GM19023 (cell line): ENCODE measurements around the gene SPTA1.
"Not testable (repeated sequence)": the region's sequence is repeated elsewhere in the genome, so short reads cannot be mapped to it uniquely, and the experiment has no call there.

ENCODE experiments used
- ATAC-seq: cut with Tn5 transposase; IDR thresholded peaks from one replicate; pipeline ENCODE4 v1.9.1; 2021; ENCODE audit warnings: mild to moderate bottlenecking, moderate library complexity; ENCODE audit not compliant: unreplicated experiment

Gene SPTA1

DNA sequence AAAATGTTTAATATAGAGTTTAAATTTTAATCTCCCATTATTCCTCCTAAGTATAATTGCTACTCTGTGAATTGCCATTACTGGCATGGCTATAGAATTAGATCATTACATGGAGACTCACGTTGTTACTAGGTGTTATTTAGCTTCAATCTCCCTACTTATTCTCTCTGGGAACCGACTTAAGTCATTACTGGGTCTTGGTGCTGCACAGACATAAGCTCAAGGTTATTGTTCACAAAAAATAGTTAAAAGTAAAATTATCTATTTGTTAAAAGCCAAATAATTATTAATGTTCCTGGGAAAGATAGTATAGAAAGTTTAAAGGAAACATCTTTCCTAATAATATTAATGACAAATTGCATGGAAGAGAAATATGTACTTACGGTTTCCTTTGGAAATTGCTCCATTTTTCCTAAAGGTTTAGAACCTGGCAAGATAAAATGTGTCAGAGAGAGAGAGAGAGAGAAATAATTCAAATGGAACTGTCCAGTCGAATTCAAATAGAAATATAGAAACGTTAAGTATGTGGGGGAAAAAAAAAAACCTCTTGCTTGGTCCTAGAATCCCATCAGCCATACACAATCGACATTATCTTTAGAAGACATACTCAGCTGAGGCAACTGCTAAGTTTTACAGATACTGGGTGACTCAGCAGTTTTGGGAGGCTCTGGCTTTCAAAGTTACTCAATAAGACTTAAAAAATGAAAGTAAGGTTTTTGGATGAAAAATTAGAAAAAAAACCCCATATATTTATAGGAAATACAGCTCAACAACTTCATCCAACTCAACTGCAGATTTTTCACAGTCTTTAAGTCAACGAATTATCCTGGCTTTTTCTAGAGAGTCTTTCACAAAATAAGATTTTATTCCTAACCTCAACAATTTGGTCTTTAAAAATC, at the start of gene SPTA1:
Gene SPTA1, minus strand, starts transcription at position 605 of the 899 bp plus-strand sequence. Its CDS starts 198 bp downstream, at position 407.
- ATAC-seq: no peak

- no peak for ATAC-seq
These were observed 49.3 kb upstream of the SPTA1 start for GRCh38 chr1:158735848-158736247.

DNA sequence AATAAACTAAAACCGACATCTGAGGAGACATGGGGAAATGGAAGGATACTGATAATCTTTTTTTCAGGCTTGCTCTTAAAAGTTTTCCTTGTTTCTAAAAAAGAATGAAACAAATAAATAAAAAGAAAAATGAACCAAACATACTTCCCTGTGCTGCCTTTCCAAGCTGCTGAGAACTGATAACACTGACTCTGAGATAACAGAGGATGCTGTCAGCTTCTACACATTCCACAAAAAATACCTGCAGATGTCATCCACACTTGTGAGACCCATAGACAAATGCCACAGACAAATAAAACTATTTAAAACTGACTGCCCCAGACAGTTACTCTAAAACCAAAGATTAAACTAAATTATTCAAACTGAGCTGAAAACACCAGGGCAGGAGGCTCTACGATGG, 46.0 kb upstream of the SPTA1 start:
- no peak for ATAC-seq

GRCh38 chr1:158731707-158732106, 45.2 kb upstream of the SPTA1 start:
- no peak for ATAC-seq

DNA sequence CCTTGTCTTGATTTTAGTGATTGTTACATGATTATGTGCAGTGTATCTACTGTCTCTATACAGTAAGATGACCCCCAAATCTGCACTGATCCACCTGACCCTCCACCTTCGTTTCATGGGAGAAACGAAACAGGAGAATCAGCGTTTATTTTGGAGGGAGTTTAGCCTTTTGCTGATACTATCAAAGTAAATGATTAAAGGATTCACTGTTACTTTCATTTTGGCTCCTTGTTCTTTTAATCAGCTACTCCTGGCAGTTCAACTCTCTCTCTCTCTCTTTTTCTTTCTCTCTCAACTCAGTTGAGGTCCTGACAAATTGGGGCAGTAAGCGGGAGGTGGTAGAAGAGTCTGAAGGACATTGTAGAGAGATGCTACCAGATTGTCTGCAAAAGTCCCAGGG, 43.9 kb upstream of the SPTA1 start:
- ATAC-seq: no peak

GRCh38 chr1:158728510-158729225, 42.2 kb upstream of the SPTA1 start:
- ATAC-seq: no peak

DNA sequence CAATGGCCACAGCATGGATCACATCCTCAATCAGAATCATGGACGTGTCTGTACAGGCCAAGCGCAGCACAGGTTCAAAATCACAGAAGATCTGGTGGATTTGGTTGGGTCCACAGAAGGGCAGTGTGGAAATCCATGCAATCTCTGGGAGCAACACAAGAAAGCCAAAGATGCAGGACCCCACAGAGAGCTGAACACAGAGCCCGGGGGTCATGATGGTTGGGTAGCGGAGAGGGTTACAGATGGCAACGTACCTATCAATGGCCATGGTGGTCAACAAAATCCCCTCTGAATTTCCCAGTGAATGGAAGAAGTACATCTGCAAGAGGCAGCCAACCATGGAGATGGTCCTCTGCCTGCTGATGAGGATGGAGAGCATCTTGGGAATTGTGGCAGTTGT, 37.9 kb upstream of the SPTA1 start:
- no peak for ATAC-seq

- ATAC-seq: no peak
These were observed 34.1 kb upstream of the SPTA1 start, which contains the start of gene OR6K3 for GRCh38 chr1:158720620-158721019. OR6K3 (minus strand) TSS chr1:158720720; CDS start chr1:158718115, 2,605 bp downstream.

DNA sequence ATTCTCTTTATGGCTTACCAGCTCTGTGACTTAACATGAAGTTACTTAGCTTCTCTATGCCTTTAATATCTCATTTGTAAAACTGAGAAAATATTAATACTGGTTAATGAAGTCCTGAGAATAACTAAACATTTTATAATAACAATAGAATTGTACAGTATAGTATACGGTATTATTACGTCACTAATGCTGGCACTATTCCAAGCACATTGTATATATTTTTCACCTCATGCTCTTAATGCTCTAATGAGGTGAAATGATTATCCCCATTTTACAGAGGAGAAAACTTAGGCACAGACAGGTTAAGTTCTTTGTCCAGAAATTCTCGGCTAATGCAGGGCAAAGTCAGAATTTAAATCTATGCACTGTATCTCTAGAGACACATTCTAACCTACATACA, 33.1 kb upstream of the SPTA1 start:
- no peak for ATAC-seq

DNA sequence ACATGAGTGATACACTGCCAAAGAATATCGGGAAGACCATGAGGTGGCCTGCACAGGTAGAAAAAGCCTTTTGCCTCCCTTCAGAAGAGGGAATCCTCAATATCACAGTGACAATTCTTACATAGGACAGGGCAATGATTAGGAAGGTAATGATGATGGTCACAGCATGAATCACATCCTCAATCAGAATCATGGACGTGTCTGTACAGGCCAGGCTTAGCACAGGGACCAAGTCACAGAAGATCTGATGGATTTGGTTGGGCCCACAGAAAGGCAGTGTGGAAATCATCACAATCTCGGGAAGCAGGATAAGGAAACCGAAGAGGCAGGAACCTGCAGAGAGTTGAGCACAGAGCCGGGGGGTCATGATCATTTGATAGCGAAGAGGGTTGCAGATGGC, 30.8 kb upstream of the SPTA1 start:
- ATAC-seq: no peak

DNA sequence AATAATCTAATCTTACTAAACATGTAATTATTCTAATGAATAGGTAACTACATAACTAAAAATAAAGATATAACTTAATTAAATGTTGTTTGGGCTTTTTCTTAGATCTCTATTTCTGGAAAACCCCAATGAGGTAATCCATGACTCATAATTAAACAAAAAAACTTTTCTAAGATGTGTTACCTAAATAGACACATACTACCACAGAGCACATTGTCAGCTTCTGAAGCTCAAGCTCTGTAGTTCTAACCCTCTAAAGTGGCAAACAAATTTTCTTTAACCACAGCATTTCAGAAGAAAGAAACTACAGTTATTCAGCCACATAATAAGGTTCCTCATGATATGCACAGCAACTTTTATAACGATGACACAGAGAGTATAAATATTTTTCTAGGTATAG, 29.8 kb upstream of the SPTA1 start:
- ATAC-seq: peak; percentile 63

GRCh38 chr1:158714754-158715153, 28.2 kb upstream of the SPTA1 start:
- no peak for ATAC-seq

GRCh38 chr1:158711098-158711497, 24.6 kb upstream of the SPTA1 start:
- no peak for ATAC-seq

- no peak for ATAC-seq
These were observed 19.6 kb upstream of the SPTA1 start for GRCh38 chr1:158706096-158706495.

DNA sequence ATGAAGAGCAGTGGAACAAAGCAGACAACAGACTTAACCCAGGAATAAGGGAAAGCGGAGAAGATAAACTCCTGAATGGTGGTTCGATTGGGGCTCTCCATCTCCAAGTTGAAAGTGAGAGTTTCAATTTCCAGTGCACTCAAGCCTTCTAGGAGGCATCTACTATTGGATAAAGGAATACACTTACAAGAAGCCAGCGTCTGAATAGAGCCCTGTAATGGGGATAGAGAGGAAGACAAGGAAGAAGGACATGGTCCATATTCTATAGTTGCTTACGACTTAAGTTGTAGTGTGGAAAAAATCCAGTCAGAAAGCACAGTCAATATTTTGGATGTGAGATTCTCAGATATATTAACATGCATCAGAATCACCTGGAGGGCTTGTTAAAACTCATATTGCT, 14.0 kb upstream of the SPTA1 start, which contains the start of gene OR6K2:
Gene OR6K2, minus strand, starts transcription at position 101 of the 400 bp plus-strand sequence. Its CDS starts 0 bp downstream, at position 101.
- no peak for ATAC-seq

DNA sequence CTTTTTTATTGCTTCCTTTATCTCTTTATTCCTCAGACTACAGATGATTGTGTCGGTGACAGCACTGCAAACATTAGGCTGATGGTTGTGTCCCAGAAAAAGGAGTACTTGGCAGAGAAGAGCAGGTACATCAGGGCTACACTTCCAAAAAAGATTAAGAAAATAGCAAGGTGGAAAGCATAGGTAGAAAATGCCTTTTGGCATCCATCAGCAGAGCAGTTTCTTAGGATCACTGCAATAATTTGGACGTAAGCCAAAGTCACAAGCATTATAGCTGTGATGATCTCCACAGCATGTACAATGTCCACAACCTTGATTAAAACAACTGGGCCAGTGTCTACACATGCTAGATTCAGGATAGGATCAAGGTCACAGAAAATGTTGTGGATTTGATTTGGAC, 8.1 kb upstream of the SPTA1 start:
- no peak for ATAC-seq

DNA sequence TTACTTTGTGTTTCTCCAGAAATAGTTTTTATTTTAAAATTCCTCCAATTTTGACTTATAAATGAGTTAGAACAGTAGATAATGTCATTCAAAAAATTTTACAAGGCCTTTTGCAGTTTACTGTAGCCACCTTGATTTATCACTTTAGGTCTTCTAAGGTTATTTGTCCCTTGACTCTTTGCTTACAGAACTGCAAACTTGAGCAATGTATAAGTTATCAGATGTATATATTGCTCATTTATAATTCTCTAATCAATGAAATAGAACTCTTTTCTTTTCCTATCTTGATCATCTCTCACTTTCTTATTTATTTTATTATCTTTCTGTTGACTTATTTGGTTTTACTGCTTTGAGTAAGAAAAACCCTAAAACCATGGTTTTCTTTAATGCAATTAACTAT, 5.8 kb upstream of the SPTA1 start:
- ATAC-seq: no peak

DNA sequence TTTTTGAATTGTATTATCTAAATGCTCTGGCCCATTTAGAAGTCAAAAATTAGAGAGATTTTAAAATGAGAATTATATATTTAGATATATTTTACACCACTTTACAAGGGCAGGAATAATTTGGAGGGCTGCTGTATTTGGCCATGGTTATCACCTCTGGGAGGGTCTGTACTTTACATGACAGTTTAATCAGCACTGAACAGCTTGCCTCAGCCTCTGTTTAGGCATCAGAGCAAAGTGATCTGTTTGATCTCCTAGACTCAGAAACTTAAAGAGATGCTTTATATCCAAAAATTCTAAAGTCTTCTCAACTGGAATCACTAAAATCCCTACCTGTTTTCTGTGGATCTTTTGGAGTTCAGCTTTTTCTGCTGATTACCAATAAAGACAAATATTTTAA, 5.4 kb upstream of the SPTA1 start:
- no peak for ATAC-seq

- not testable (repeated sequence) for ATAC-seq
These were observed 4.6 kb upstream of the SPTA1 start for GRCh38 chr1:158691149-158691548.

DNA sequence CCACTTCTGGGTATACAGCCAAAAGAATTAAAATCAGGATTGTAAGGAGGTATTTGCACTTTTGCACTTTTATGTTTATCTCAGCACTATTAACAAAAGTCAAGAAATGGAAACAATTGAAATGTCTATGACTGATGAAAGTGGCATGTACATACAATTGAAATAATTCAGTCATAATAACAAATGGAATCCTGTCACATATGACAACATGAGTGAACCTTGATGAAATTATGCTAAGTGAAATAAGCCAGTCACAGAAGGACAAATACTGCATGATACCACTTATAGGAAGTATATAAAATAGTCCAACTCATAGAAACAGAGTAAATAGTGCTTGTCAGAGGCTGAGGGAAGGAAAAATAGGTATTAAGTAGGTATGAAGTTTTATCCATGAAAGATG, 3.4 kb upstream of the SPTA1 start:
- ATAC-seq: no peak

DNA sequence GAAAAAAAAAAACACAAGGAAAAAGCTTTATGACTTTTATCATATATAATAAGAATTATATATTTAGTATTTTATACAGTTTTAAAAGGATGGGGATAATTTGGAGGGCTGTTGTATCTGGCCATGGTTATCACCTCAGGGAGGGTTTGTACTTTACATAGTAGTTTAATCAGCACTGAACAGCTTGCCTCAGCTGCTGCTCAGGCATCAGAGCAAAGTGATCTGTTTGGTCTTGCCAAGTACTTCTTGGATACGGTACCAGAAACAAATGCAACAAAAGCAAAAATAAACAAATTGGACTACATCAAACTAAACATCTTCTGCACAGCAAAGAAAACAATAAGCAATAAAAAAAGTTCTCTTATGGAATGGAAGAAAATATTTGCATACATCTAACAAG, 2.6 kb upstream of the SPTA1 start:
- no peak for ATAC-seq

GRCh38 chr1:158688343-158688742, 1.8 kb upstream of the SPTA1 start:
- ATAC-seq: not testable (repeated sequence)
